ENCODE measurements around the gene TMC5.

DNA sequence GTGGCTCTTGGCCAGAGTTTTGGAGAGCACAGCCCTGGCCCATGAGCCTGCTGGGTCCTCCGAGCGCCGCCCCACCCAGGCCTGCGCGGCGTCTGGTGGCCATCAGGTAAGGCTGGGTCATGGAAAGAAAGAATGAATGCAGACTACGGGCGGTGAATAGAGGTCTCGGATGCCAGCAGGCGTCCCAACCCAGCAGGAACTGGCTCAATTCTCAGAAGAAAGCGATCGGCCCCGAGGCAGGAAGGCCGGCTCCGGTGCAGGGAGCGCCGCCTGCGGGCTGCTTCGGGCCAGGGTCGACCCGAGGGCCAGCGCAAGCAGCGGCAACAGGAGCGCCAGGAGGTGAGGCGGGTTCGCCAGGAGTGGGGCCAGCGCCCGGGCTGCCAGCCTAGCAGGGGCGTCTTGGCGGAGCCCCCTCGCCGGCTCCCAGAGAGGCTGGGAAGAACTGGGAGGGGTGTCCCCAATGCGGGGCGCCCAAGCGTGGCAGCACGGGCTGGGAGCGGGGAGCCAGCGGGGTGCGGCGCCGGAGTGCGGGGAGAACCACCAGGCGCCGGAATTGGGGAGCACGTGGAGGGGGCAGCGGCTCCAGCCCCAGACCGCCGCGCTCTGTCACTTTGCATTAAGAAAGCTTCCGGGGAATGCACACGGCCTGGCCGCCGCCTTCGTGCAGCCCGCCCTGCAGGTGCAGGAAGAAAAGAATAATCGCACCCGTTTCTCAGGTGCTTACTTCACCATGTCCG is 7.1 kb upstream of the TMC5 start:
- TF ChIP-seq EZH2 (IDR thresholded peaks at IDR 0.05) = no peak
- TF ChIP-seq POLR2AphosphoS5 (IDR thresholded peaks at IDR 0.05; ENCODE audit: borderline replicate concordance, low read depth, low read length) = no peak
- no peak for TF ChIP-seq FOXP2 (optimal IDR thresholded peaks at IDR 0.05; ENCODE audit: control extremely low read depth, extremely low read length, insufficient read depth)
